HG03175 (cell line): ENCODE measurements around the gene A1CF.
"Not testable (repeated sequence)": the region's sequence is repeated elsewhere in the genome, so short reads cannot be mapped to it uniquely, and the experiment has no call there.

Experiments
- ATAC-seq: cut with Tn5 transposase; IDR thresholded peaks from one replicate; pipeline ENCODE4 v1.9.1; 2021; ENCODE audit warnings: mild to moderate bottlenecking, moderate library complexity; ENCODE audit not compliant: unreplicated experiment

The A1CF gene

GRCh38 chr10:50788951-50789945 is 96.2 kb downstream of the A1CF start:
- ATAC-seq = no peak

- not testable (repeated sequence) for ATAC-seq
Measured at GRCh38 chr10:50787962-50788361, 97.5 kb downstream of the A1CF start.

GRCh38 chr10:50782017-50782416 is 103.4 kb downstream of the A1CF start:
- ATAC-seq = not testable (repeated sequence)

GRCh38 chr10:50780036-50780435 is 105.4 kb downstream of the A1CF start:
- ATAC-seq = not testable (repeated sequence)

GRCh38 chr10:50774868-50775267 is 110.6 kb downstream of the A1CF start:
- ATAC-seq = not testable (repeated sequence)

GRCh38 chr10:50772042-50772441 is 113.4 kb downstream of the A1CF start:
- ATAC-seq = not testable (repeated sequence)

GRCh38 chr10:50766774-50767513 is 118.5 kb downstream of the A1CF start:
- not testable (repeated sequence) for ATAC-seq
